ENCODE results near the gene LTBP4. TPM values are rescaled to one million over a fixed set of nuclear protein-coding genes. Genes with fewer than 3 reads are reported as not detected.
A peak's percentile ranks its signal among the peaks of the same experiment; 100 is the strongest.

The LTBP4 gene
- total and polyA plus RNA-seq, 2 donors: 6.0 to 35.6 TPM

GRCh38 chr19:40571831-40572495 is 29.2 kb upstream of the LTBP4 start:
- H3K27ac ChIP-seq (ENCODE audit: low read depth in 1 of 2, low read length in 1 of 2): no peak overlapping the region

DNA sequence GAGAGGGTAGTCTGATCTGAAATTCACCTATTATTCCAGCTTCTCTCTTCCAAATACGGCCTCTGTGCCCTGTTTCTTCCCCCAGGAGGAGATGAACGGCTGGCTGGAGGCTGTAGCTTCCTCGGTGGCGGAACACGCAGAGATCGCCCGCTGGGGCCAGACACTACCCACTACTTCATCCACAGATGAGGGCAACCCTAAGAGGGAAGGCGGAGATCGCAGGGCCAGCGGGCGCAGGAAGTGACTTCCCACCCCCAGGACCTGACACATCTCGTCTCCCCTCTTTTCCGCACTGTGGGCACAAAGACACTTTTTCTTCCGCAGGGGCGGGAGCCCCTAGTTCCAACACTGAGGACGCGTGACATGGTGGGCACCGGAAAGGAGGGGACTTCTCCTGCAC is 25.8 kb upstream of the LTBP4 start:
- Histone ChIP-seq H3K4me1 (ENCODE audit: control insufficient read depth in 2 of 2, insufficient read depth in 2 of 2, low read length in 2 of 2) (peaks cover 15 to 30% of the 10 kb centered on the region in 2 donors), H3K9me3 (ENCODE audit: control insufficient read depth in 2 of 2, insufficient read depth in 1 of 2, low read length in 1 of 2) (no peaks in the 10 kb centered on the region), H3K27me3 (ENCODE audit: control insufficient read depth in 2 of 2, insufficient read depth in 1 of 2, low read length in 1 of 2) (peaks cover 3 to 9% of the 10 kb centered on the region in 2 donors), H3K4me3 (ENCODE audit: low read length in 2 of 2) (no peak overlapping the region), H3K27ac (ENCODE audit: low read depth in 1 of 2, low read length in 1 of 2) (no peak overlapping the region), H3K36me3 (ENCODE audit: control insufficient read depth in 2 of 2, insufficient read depth in 2 of 2, low read length in 1 of 2) (peaks cover 5 to 6% of the 10 kb centered on the region in 2 donors)
- DNase-seq (ENCODE audit: low read depth in 6 of 9, low spot score in 9 of 9): no peak
- 95% methylated on average over 18 of the region's 18 CpGs for WGBS

More at GRCh38 chr19:40571831-40572495, 29.2 kb upstream of the LTBP4 start:
- WGBS: 91% methylated on average over 10 of the region's 10 CpGs
- peaks cover 6 to 21% of the 10 kb centered on the region in 2 donors for H3K4me1 ChIP-seq (ENCODE audit: control insufficient read depth in 2 of 2, insufficient read depth in 2 of 2, low read length in 2 of 2)
- no peaks in the 10 kb centered on the region for H3K9me3 ChIP-seq (ENCODE audit: control insufficient read depth in 2 of 2, insufficient read depth in 1 of 2, low read length in 1 of 2)
- H3K4me3 ChIP-seq (ENCODE audit: low read length in 2 of 2): no peak overlapping the region
- no peak for DNase-seq (ENCODE audit: low read depth in 6 of 9, low spot score in 9 of 9)
- no peaks in the 10 kb centered on the region for H3K36me3 ChIP-seq (ENCODE audit: control insufficient read depth in 2 of 2, insufficient read depth in 2 of 2, low read length in 1 of 2)
- peaks cover 26 to 43% of the 10 kb centered on the region in 2 donors for H3K27me3 ChIP-seq (ENCODE audit: control insufficient read depth in 2 of 2, insufficient read depth in 1 of 2, low read length in 1 of 2)

DNA sequence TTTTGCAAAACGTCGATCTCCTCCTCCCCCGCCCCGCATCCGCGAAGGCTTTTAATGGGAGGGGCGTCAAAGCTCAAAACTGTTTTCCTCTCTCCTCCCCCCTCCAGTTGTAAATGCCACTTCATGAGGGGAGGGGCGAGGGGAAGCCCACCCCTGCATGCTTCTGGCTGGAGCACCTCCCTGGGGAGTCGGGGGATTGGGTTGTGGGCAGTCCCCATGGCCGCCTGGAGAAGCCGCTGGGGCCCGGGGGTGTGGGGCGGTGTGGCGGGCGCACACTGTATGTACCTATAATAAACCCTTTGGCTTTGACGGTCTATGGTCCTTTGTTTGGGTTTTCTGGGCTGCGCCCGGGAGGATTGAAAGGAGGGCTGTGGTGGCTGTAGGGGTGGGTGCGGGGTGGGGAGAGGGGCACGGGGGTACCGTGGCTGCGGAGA is 25.0 kb upstream of the LTBP4 start:
- Histone ChIP-seq H3K9me3 (ENCODE audit: control insufficient read depth in 2 of 2, insufficient read depth in 1 of 2, low read length in 1 of 2) (no peaks in the 10 kb centered on the region), H3K27me3 (ENCODE audit: control insufficient read depth in 2 of 2, insufficient read depth in 1 of 2, low read length in 1 of 2) (peaks cover 3 to 6% of the 10 kb centered on the region in 2 donors), H3K4me3 (ENCODE audit: low read length in 2 of 2) (peak overlapping the region; percentile 88 to 89), H3K27ac (ENCODE audit: low read depth in 1 of 2, low read length in 1 of 2) (peak overlapping the region; percentile 62 to 74), H3K36me3 (ENCODE audit: control insufficient read depth in 2 of 2, insufficient read depth in 2 of 2, low read length in 1 of 2) (peaks cover 13 to 14% of the 10 kb centered on the region in 2 donors), H3K4me1 (ENCODE audit: control insufficient read depth in 2 of 2, insufficient read depth in 2 of 2, low read length in 2 of 2) (peaks cover 14 to 24% of the 10 kb centered on the region in 2 donors)
- peak in 5 of 9 donors; percentile 42 to 77 (median 51) for DNase-seq (ENCODE audit: low read depth in 6 of 9, low spot score in 9 of 9)
- 7% methylated on average over 22 of the region's 22 CpGs for WGBS

- Histone ChIP-seq H3K9me3 (ENCODE audit: control insufficient read depth in 2 of 2, insufficient read depth in 1 of 2, low read length in 1 of 2) (no peaks in the 10 kb centered on the region), H3K27me3 (ENCODE audit: control insufficient read depth in 2 of 2, insufficient read depth in 1 of 2, low read length in 1 of 2) (peaks cover 1 to 3% of the 10 kb centered on the region in 2 donors), H3K27ac (ENCODE audit: low read depth in 1 of 2, low read length in 1 of 2) (peak within 1 kb of the TSS; percentile 62 to 74), H3K4me1 (ENCODE audit: control insufficient read depth in 2 of 2, insufficient read depth in 2 of 2, low read length in 2 of 2) (peaks cover 14 to 23% of the 10 kb centered on the region in 2 donors), H3K4me3 (ENCODE audit: low read length in 2 of 2) (peak within 1 kb of the TSS; percentile 88 to 89), H3K36me3 (ENCODE audit: control insufficient read depth in 2 of 2, insufficient read depth in 2 of 2, low read length in 1 of 2) (peaks cover 19 to 20% of the 10 kb centered on the region in 2 donors)
- peak; percentile 89 to 98 (median 93) for DNase-seq (ENCODE audit: low read depth in 6 of 9, low spot score in 9 of 9)
- WGBS: 4% methylated on average over 53 of the region's 55 CpGs
Observed at GRCh38 chr19:40576585-40577451, 24.4 kb upstream of the LTBP4 start, which contains the start of gene SHKBP1. Gene SHKBP1, plus strand, starts transcription at chr19:40576873. Its CDS starts 27 bp downstream, at chr19:40576900.

DNA sequence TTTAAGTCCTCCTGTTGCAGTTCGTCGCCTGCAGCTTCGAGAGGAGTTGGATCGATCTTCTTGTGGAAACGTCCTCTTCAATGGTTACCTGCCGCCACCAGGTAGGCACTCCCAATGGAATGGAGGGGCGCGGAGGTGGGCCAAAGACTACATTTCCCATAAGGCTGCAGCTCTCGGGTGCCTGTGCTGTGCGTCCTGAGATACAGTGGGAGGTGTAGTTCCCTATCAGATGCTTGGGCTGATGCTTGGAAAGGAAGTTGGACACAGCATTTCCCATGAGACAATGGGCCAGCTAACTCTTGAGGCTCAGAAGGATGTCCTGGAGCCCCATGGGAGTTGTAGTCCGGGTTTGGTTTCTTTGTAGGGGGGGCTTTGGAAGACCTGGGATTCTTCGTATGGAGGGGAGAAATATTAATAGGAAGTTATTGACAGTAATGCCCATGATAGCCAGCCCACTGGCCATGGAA is 22.7 kb upstream of the LTBP4 start:
- peaks cover 0 to 3% of the 10 kb centered on the region in 2 donors for H3K27me3 ChIP-seq (ENCODE audit: control insufficient read depth in 2 of 2, insufficient read depth in 1 of 2, low read length in 1 of 2)
- H3K4me1 ChIP-seq (ENCODE audit: control insufficient read depth in 2 of 2, insufficient read depth in 2 of 2, low read length in 2 of 2): peaks cover 14 to 23% of the 10 kb centered on the region in 2 donors
- H3K27ac ChIP-seq (ENCODE audit: low read depth in 1 of 2, low read length in 1 of 2): no peak overlapping the region
- DNase-seq (ENCODE audit: low read depth in 6 of 9, low spot score in 9 of 9): no peak
- no peaks in the 10 kb centered on the region for H3K9me3 ChIP-seq (ENCODE audit: control insufficient read depth in 2 of 2, insufficient read depth in 1 of 2, low read length in 1 of 2)
- peaks cover 31 to 35% of the 10 kb centered on the region in 2 donors for H3K36me3 ChIP-seq (ENCODE audit: control insufficient read depth in 2 of 2, insufficient read depth in 2 of 2, low read length in 1 of 2)
- 97% methylated on average over 12 of the region's 12 CpGs for WGBS
- H3K4me3 ChIP-seq (ENCODE audit: low read length in 2 of 2): no peak overlapping the region

- no peak for DNase-seq (ENCODE audit: low read depth in 6 of 9, low spot score in 9 of 9)
- H3K4me1 ChIP-seq (ENCODE audit: control insufficient read depth in 2 of 2, insufficient read depth in 2 of 2, low read length in 2 of 2): peaks cover 14 to 19% of the 10 kb centered on the region in 2 donors
- WGBS: 99% methylated on average over 13 of the region's 13 CpGs
- H3K36me3 ChIP-seq (ENCODE audit: control insufficient read depth in 2 of 2, insufficient read depth in 2 of 2, low read length in 1 of 2): peaks cover 37 to 46% of the 10 kb centered on the region in 2 donors
- no peak overlapping the region for H3K4me3 ChIP-seq (ENCODE audit: low read length in 2 of 2)
- no peaks in the 10 kb centered on the region for H3K9me3 ChIP-seq (ENCODE audit: control insufficient read depth in 2 of 2, insufficient read depth in 1 of 2, low read length in 1 of 2)
- peaks cover 0 to 3% of the 10 kb centered on the region in 2 donors for H3K27me3 ChIP-seq (ENCODE audit: control insufficient read depth in 2 of 2, insufficient read depth in 1 of 2, low read length in 1 of 2)
- H3K27ac ChIP-seq (ENCODE audit: low read depth in 1 of 2, low read length in 1 of 2): no peak overlapping the region
Observed at GRCh38 chr19:40580619-40581018, 20.6 kb upstream of the LTBP4 start.

GRCh38 chr19:40581531-40581930 is 19.6 kb upstream of the LTBP4 start:
- Histone ChIP-seq H3K27me3 (ENCODE audit: control insufficient read depth in 2 of 2, insufficient read depth in 1 of 2, low read length in 1 of 2) (no peaks in the 10 kb centered on the region), H3K36me3 (ENCODE audit: control insufficient read depth in 2 of 2, insufficient read depth in 2 of 2, low read length in 1 of 2) (peaks cover 38 to 54% of the 10 kb centered on the region in 2 donors), H3K4me1 (ENCODE audit: control insufficient read depth in 2 of 2, insufficient read depth in 2 of 2, low read length in 2 of 2) (peaks cover 11 to 12% of the 10 kb centered on the region in 2 donors), H3K27ac (ENCODE audit: low read depth in 1 of 2, low read length in 1 of 2) (no peak overlapping the region), H3K9me3 (ENCODE audit: control insufficient read depth in 2 of 2, insufficient read depth in 1 of 2, low read length in 1 of 2) (no peaks in the 10 kb centered on the region), H3K4me3 (ENCODE audit: low read length in 2 of 2) (no peak overlapping the region)
- no peak for DNase-seq (ENCODE audit: low read depth in 6 of 9, low spot score in 9 of 9)
- WGBS: 98% methylated on average over 5 of the region's 5 CpGs

GRCh38 chr19:40582467-40582866 is 18.7 kb upstream of the LTBP4 start:
- no peaks in the 10 kb centered on the region for H3K9me3 ChIP-seq (ENCODE audit: control insufficient read depth in 2 of 2, insufficient read depth in 1 of 2, low read length in 1 of 2)
- no peak for DNase-seq (ENCODE audit: low read depth in 6 of 9, low spot score in 9 of 9)
- WGBS: 95% methylated on average over 2 of the region's 2 CpGs
- peaks cover 7 to 8% of the 10 kb centered on the region in 2 donors for H3K4me1 ChIP-seq (ENCODE audit: control insufficient read depth in 2 of 2, insufficient read depth in 2 of 2, low read length in 2 of 2)
- H3K27me3 ChIP-seq (ENCODE audit: control insufficient read depth in 2 of 2, insufficient read depth in 1 of 2, low read length in 1 of 2): no peaks in the 10 kb centered on the region
- no peak overlapping the region for H3K27ac ChIP-seq (ENCODE audit: low read depth in 1 of 2, low read length in 1 of 2)
- no peak overlapping the region for H3K4me3 ChIP-seq (ENCODE audit: low read length in 2 of 2)
- H3K36me3 ChIP-seq (ENCODE audit: control insufficient read depth in 2 of 2, insufficient read depth in 2 of 2, low read length in 1 of 2): peaks cover 46 to 61% of the 10 kb centered on the region in 2 donors

Measured in thymus (tissue), 11 donors.